Kidney epithelial cell (primary cell): ENCODE measurements around the gene CLTB. TPM values are rescaled to one million over a fixed set of nuclear protein-coding genes. Genes with fewer than 3 reads are reported as not detected.

Experiments used
- DNase-seq: peaks from one replicate; pipeline ENCODE4 v3.0.0-alpha.2; 2010; ENCODE audit warnings: low read depth
- H3K27me3 ChIP-seq: 2 replicates; pipeline ENCODE4 v1.6.0; 2011; ENCODE audit warnings: low read length; ENCODE audit not compliant: control insufficient read depth, insufficient read depth
- H3K36me3 ChIP-seq: 2 replicates; pipeline ENCODE4 v1.5.1; 2011; ENCODE audit warnings: low read length; ENCODE audit not compliant: control insufficient read depth, insufficient read depth
- H3K4me3 ChIP-seq: 2 replicates; pipeline ENCODE4 v1.5.1; 2011; ENCODE audit warnings: low read depth, mild to moderate bottlenecking, control low read depth, low read length
- CTCF ChIP-seq: IDR thresholded peaks from 2 replicates; pipeline ENCODE4 v1.5.1; 2011; ENCODE audit warnings: mild to moderate bottlenecking, moderate library complexity, low read length, control low read depth, inconsistent platforms; ENCODE audit not compliant: insufficient read depth, poor library complexity, severe bottlenecking
- total RNA-seq: library from RNA; depleted of rRNA; stranded (reverse); fragments of >200 nt; gene quantifications from 2 replicates; pipeline ENCODE4 v1.2.3, GENCODE V29; 2015

CLTB gene
- total RNA-seq, 1 donor from 2014 or later, result 172 TPM

- TF ChIP-seq CTCF, result no peak
- no peaks in the 10 kb centered on the region for H3K27me3 ChIP-seq
- peak overlapping the region; percentile 99 for H3K4me3 ChIP-seq
- no peak for DNase-seq
- peaks cover 2% of the 10 kb centered on the region for H3K36me3 ChIP-seq
These were observed 26.9 kb downstream of the CLTB start for GRCh38 chr5:176389135-176390123.

GRCh38 chr5:176388444-176389134 is 27.8 kb downstream of the CLTB start, which contains the start of the genes HIGD2A and NOP16:
HIGD2A (plus strand) TSS chr5:176388751; CDS start chr5:176388820, 69 bp downstream.
NOP16 (minus strand) TSS chr5:176388598; CDS start chr5:176388539, 59 bp downstream.
- peak; percentile 94 for DNase-seq
- H3K36me3 ChIP-seq, result peaks cover 2% of the 10 kb centered on the region
- peak within 1 kb of the TSS; percentile 99 for H3K4me3 ChIP-seq

GRCh38 chr5:176388003-176388443 is 28.3 kb downstream of the CLTB start:
- Histone ChIP-seq H3K4me3 (peak overlapping the region; percentile 99), H3K36me3 (peaks cover 5% of the 10 kb centered on the region), H3K27me3 (no peaks in the 10 kb centered on the region)
- DNase-seq, result no peak
- TF ChIP-seq CTCF, result no peak

More at GRCh38 chr5:176388444-176389134, 27.8 kb downstream of the CLTB start, which contains the start of the genes HIGD2A and NOP16:
- no peaks in the 10 kb centered on the region for H3K27me3 ChIP-seq
- TF ChIP-seq CTCF, result no peak

- no peak for TF ChIP-seq CTCF
- DNase-seq, result no peak
- H3K4me3 ChIP-seq, result peak overlapping the region; percentile 99
- H3K36me3 ChIP-seq, result peaks cover 5% of the 10 kb centered on the region
- no peaks in the 10 kb centered on the region for H3K27me3 ChIP-seq
These were observed 28.9 kb downstream of the CLTB start for GRCh38 chr5:176387384-176387925.

- H3K4me3 ChIP-seq, result no peak overlapping the region
- TF ChIP-seq CTCF, result no peak
- no peak for DNase-seq
- H3K27me3 ChIP-seq, result no peaks in the 10 kb centered on the region
- peaks cover 3% of the 10 kb centered on the region for H3K36me3 ChIP-seq
These were observed 29.8 kb downstream of the CLTB start for GRCh38 chr5:176386491-176386890.
